ENCODE measurements around the gene PLK5. TPM values are rescaled to one million over a fixed set of nuclear protein-coding genes. Genes with fewer than 3 reads are reported as not detected.

Gene PLK5
- total and polyA plus RNA-seq, 2 donors (not counting 1 experiment from before 2014, with no cell fraction given) = not detected

DNA sequence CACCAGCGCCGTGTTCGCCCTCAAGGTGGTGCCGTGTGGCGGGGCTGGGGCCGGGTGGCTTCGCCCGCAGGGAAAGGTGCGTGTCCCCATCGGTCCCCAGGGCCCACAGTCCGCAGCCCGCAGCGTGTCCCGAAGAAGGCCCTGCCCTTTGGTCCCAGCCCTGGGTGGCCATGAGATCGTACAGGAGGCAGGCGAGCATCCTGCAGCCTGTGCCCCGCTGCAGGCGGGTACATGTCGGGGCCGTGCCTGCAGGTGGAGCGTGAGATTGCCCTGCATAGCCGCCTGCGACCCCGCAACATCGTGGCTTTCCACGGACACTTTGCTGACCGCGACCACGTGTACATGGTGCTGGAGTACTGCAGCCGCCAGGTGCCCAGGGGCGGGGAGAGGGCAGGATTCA lies 1.5 kb downstream of the PLK5 start:
- Histone ChIP-seq H3K27me3 (replicated peaks in 1 of 4; ENCODE audit: control extremely low read depth in 1 of 4, control insufficient read depth in 3 of 4, insufficient read depth in 4 of 4, low read length in 3 of 4) (peaks cover 0 to 36% (median 16%) of the 10 kb centered on the region in 4 experiments), H2AFZ (ENCODE audit: insufficient read depth, low read depth, low read length, poor library complexity, severe bottlenecking) (no peak overlapping the region), H3K9me3 (ENCODE audit: control extremely low read depth in 1 of 3, control insufficient read depth in 2 of 3, insufficient read depth in 1 of 3, low read length in 2 of 3) (peaks cover 0 to 7% (median 0%) of the 10 kb centered on the region in 3 donors), H3K4me1 (ENCODE audit: control insufficient read depth in 2 of 2, insufficient read depth in 2 of 2, low read length in 2 of 2) (peaks cover 3 to 8% of the 10 kb centered on the region in 2 donors), H3K79me2 (ENCODE audit: control insufficient read depth, insufficient read depth, low read length) (no peaks in the 10 kb centered on the region), H3K9ac (ENCODE audit: low read length) (no peak overlapping the region), H4K20me1 (ENCODE audit: control insufficient read depth, insufficient read depth, low read length, poor library complexity, severe bottlenecking) (no peaks in the 10 kb centered on the region), H3K4me3 (ENCODE audit: control extremely low read depth in 1 of 5, extremely low read depth in 1 of 5, insufficient read depth in 1 of 5, low read depth in 2 of 5, low read length in 4 of 5) (no peak overlapping the region), H3K27ac (ENCODE audit: low read length in 2 of 2) (no peak overlapping the region), H3K36me3 (replicated peaks in 1 of 2; ENCODE audit: control extremely low read depth in 1 of 2, control insufficient read depth in 1 of 2, extremely low read depth in 1 of 2, insufficient read depth in 2 of 2, low read length in 1 of 2) (no peaks in the 10 kb centered on the region), H3K4me2 (replicated peaks; ENCODE audit: low read depth, low read length, poor library complexity, severe bottlenecking) (no peak overlapping the region)
- no peaks in the 10 kb centered on the region for H3K9me3 Mint-ChIP-seq (ENCODE audit: insufficient read depth)
- CTCF ChIA-PET = no interaction called here
- POLR2A ChIA-PET = no interaction called here
- H3K27me3 Mint-ChIP-seq = peaks cover 40% of the 10 kb centered on the region
- DNase-seq (no peak), ATAC-seq (ENCODE audit: low read depth) (no peak)
- WGBS (ENCODE audit: insufficient coverage) = 68% methylated on average over 31 of the region's 31 CpGs
- H3K27ac Mint-ChIP-seq = no peak overlapping the region
- no peak overlapping the region for H3K4me3 Mint-ChIP-seq
- intact Hi-C loops (cut with micrococcal nuclease) = no loop called here
- H3K4me1 Mint-ChIP-seq = peaks cover 7% of the 10 kb centered on the region
- TF ChIP-seq, protein P1, sequence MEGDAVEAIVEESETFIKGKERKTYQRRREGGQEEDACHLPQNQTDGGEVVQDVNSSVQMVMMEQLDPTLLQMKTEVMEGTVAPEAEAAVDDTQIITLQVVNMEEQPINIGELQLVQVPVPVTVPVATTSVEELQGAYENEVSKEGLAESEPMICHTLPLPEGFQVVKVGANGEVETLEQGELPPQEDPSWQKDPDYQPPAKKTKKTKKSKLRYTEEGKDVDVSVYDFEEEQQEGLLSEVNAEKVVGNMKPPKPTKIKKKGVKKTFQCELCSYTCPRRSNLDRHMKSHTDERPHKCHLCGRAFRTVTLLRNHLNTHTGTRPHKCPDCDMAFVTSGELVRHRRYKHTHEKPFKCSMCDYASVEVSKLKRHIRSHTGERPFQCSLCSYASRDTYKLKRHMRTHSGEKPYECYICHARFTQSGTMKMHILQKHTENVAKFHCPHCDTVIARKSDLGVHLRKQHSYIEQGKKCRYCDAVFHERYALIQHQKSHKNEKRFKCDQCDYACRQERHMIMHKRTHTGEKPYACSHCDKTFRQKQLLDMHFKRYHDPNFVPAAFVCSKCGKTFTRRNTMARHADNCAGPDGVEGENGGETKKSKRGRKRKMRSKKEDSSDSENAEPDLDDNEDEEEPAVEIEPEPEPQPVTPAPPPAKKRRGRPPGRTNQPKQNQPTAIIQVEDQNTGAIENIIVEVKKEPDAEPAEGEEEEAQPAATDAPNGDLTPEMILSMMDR (IDR thresholded peaks at IDR 0.05) = no peak
- no peak for TF ChIP-seq EZH2 (IDR thresholded peaks at IDR 0.05; ENCODE audit: borderline replicate concordance, insufficient read depth, low read depth, low read length, poor library complexity, severe bottlenecking)

DNA sequence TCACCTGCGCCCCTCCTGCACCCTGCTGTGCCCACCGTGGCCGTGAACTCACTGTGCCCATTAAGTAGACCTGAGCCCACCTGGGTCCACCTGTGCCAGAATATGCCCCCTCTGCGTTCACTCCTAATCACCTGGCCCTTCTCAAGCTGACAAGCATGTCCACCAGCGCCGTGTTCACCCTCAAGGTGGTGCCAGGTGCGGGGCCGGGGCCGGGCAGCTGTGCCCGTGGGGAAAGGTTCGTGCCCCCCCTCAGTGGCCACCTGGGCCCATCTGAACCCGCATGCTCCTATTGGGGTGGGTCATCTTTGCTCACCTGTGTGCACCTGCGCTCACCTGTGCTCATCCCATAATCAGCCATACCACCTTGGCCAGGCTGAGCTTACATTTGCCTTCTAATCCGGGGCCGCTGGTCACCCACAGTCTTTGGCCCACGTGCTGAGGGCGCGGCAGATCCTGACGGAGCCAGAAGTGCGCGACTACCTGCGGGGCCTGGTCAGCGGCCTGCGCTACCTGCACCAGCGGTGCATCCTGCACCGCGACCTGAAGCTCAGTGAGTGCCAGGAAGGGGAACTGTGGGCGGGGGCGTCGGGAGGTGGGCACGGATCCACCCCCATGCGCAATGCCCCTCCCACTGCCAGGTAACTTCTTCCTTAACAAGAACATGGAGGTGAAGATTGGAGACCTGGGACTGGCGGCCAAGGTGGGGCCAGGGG lies 2.3 kb downstream of the PLK5 start:
- intact Hi-C loops (cut with micrococcal nuclease) = no loop called here
- Mint-ChIP-seq H3K27me3 (peaks cover 40% of the 10 kb centered on the region), H3K9me3 (ENCODE audit: insufficient read depth) (no peaks in the 10 kb centered on the region), H3K27ac (peak overlapping the region; percentile 61), H3K4me3 (no peak overlapping the region), H3K4me1 (peaks cover 7% of the 10 kb centered on the region)
- Histone ChIP-seq H2AFZ (ENCODE audit: insufficient read depth, low read depth, low read length, poor library complexity, severe bottlenecking) (no peak overlapping the region), H3K9me3 (ENCODE audit: control extremely low read depth in 1 of 3, control insufficient read depth in 2 of 3, insufficient read depth in 1 of 3, low read length in 2 of 3) (peaks cover 0 to 7% (median 0%) of the 10 kb centered on the region in 3 donors), H3K4me3 (ENCODE audit: control extremely low read depth in 1 of 5, extremely low read depth in 1 of 5, insufficient read depth in 1 of 5, low read depth in 2 of 5, low read length in 4 of 5) (no peak overlapping the region), H3K79me2 (ENCODE audit: control insufficient read depth, insufficient read depth, low read length) (no peaks in the 10 kb centered on the region), H3K27me3 (replicated peaks in 1 of 4; ENCODE audit: control extremely low read depth in 1 of 4, control insufficient read depth in 3 of 4, insufficient read depth in 4 of 4, low read length in 3 of 4) (peaks cover 0 to 36% (median 16%) of the 10 kb centered on the region in 4 experiments), H3K4me1 (ENCODE audit: control insufficient read depth in 2 of 2, insufficient read depth in 2 of 2, low read length in 2 of 2) (peaks cover 3 to 8% of the 10 kb centered on the region in 2 donors), H3K4me2 (replicated peaks; ENCODE audit: low read depth, low read length, poor library complexity, severe bottlenecking) (no peak overlapping the region), H4K20me1 (ENCODE audit: control insufficient read depth, insufficient read depth, low read length, poor library complexity, severe bottlenecking) (no peaks in the 10 kb centered on the region), H3K36me3 (replicated peaks in 1 of 2; ENCODE audit: control extremely low read depth in 1 of 2, control insufficient read depth in 1 of 2, extremely low read depth in 1 of 2, insufficient read depth in 2 of 2, low read length in 1 of 2) (no peaks in the 10 kb centered on the region), H3K9ac (ENCODE audit: low read length) (no peak overlapping the region), H3K27ac (ENCODE audit: low read length in 2 of 2) (no peak overlapping the region)
- POLR2A ChIA-PET = no interaction called here
- CTCF ChIA-PET = no interaction called here
- no peak for TF ChIP-seq EZH2 (IDR thresholded peaks at IDR 0.05; ENCODE audit: borderline replicate concordance, insufficient read depth, low read depth, low read length, poor library complexity, severe bottlenecking)
- TF ChIP-seq, protein P1 (IDR thresholded peaks at IDR 0.05) = no peak
- ATAC-seq (ENCODE audit: low read depth) (no peak), DNase-seq (no peak)
- WGBS (ENCODE audit: insufficient coverage) = 87% methylated on average over 31 of the region's 33 CpGs
